ENCODE measurements around the gene HLCS.
A peak's percentile ranks its signal among the peaks of the same experiment; 100 is the strongest.

The HLCS gene

GRCh38 chr21:36879827-36880226, 86.6 kb downstream of the HLCS start:
- DNase-seq: no peak

- no peak for DNase-seq
These were observed 88.7 kb downstream of the HLCS start for GRCh38 chr21:36877741-36878140.

- no peak for DNase-seq
These were observed 91.8 kb downstream of the HLCS start for GRCh38 chr21:36874665-36875064.

GRCh38 chr21:36873513-36873912, 93.0 kb downstream of the HLCS start:
- no peak for DNase-seq

GRCh38 chr21:36867291-36867905, 99.1 kb downstream of the HLCS start:
- no peak for DNase-seq

- no peak for DNase-seq
These were observed 100.0 kb downstream of the HLCS start for GRCh38 chr21:36866419-36866818.

GRCh38 chr21:36864974-36865373, 101.5 kb downstream of the HLCS start:
- DNase-seq: no peak

GRCh38 chr21:36863260-36863659, 103.2 kb downstream of the HLCS start:
- no peak for DNase-seq

GRCh38 chr21:36861595-36862323, 104.7 kb downstream of the HLCS start:
- DNase-seq: no peak

- DNase-seq: no peak
These were observed 105.5 kb downstream of the HLCS start for GRCh38 chr21:36860736-36861594.

- no peak for DNase-seq
These were observed 106.5 kb downstream of the HLCS start for GRCh38 chr21:36859744-36860501.

GRCh38 chr21:36858320-36858957, 108.0 kb downstream of the HLCS start:
- no peak for DNase-seq

- no peak for DNase-seq
These were observed 109.8 kb downstream of the HLCS start for GRCh38 chr21:36856643-36857042.

- DNase-seq: peak; percentile 75
These were observed 112.1 kb downstream of the HLCS start for GRCh38 chr21:36854391-36854790.

- DNase-seq: no peak
These were observed 113.6 kb downstream of the HLCS start for GRCh38 chr21:36852864-36853263.

- DNase-seq: no peak
These were observed 114.2 kb downstream of the HLCS start for GRCh38 chr21:36852293-36852692.

GRCh38 chr21:36851121-36851520, 115.3 kb downstream of the HLCS start:
- no peak for DNase-seq

GRCh38 chr21:36850372-36850771, 116.1 kb downstream of the HLCS start:
- no peak for DNase-seq

- no peak for DNase-seq
These were observed 116.9 kb downstream of the HLCS start for GRCh38 chr21:36849461-36850105.

GRCh38 chr21:36848730-36849274, 117.7 kb downstream of the HLCS start:
- DNase-seq: no peak

- no peak for DNase-seq
These were observed 119.3 kb downstream of the HLCS start for GRCh38 chr21:36847189-36847588.

- DNase-seq: no peak
These were observed 119.8 kb downstream of the HLCS start for GRCh38 chr21:36846631-36847030.
